IPS-NIHi11 (cell line): ENCODE data around the gene TFAP2E.

Experiments used
- DNase-seq: peaks from one replicate; pipeline ENCODE4 v3.0.0; 2012; ENCODE audit warnings: mixed read lengths, low spot score

Gene TFAP2E

GRCh38 chr1:35597870-35598269, 24.8 kb downstream of the TFAP2E start:
- DNase-seq: no peak

GRCh38 chr1:35598895-35599294, 25.8 kb downstream of the TFAP2E start:
- DNase-seq: no peak

- DNase-seq: no peak
Measured at GRCh38 chr1:35599411-35599810, 26.3 kb downstream of the TFAP2E start.

- no peak for DNase-seq
Measured at GRCh38 chr1:35600593-35600992, 27.5 kb downstream of the TFAP2E start.

- DNase-seq: no peak
Measured at GRCh38 chr1:35603468-35603867, 30.4 kb downstream of the TFAP2E start.

- DNase-seq: no peak
Measured at GRCh38 chr1:35603941-35604340, 30.8 kb downstream of the TFAP2E start.

- no peak for DNase-seq
Measured at GRCh38 chr1:35605071-35605866, 32.2 kb downstream of the TFAP2E start.

GRCh38 chr1:35605867-35606182, 32.7 kb downstream of the TFAP2E start:
- no peak for DNase-seq

GRCh38 chr1:35611655-35612054, 38.5 kb downstream of the TFAP2E start:
- no peak for DNase-seq

GRCh38 chr1:35615440-35615839, 42.3 kb downstream of the TFAP2E start:
- no peak for DNase-seq

- no peak for DNase-seq
Measured at GRCh38 chr1:35619237-35620121, 46.4 kb downstream of the TFAP2E start.

- no peak for DNase-seq
Measured at GRCh38 chr1:35622510-35623178, 49.5 kb downstream of the TFAP2E start.

GRCh38 chr1:35623832-35624231, 50.7 kb downstream of the TFAP2E start:
- DNase-seq: no peak

GRCh38 chr1:35629051-35629450, 55.9 kb downstream of the TFAP2E start:
- DNase-seq: no peak

GRCh38 chr1:35631396-35631795, 58.3 kb downstream of the TFAP2E start:
- DNase-seq: no peak

GRCh38 chr1:35633547-35633946, 60.4 kb downstream of the TFAP2E start:
- no peak for DNase-seq

- DNase-seq: no peak
Measured at GRCh38 chr1:35637401-35637809, 64.3 kb downstream of the TFAP2E start.

GRCh38 chr1:35640380-35641232, 67.5 kb downstream of the TFAP2E start:
- DNase-seq: no peak

- peak; percentile 96 for DNase-seq
Measured at GRCh38 chr1:35641233-35641866, 68.2 kb downstream of the TFAP2E start, which contains the start of gene PSMB2. Gene PSMB2 (minus strand): TSS chr1:35641526. CDS start chr1:35641432, 94 bp downstream.

GRCh38 chr1:35642471-35642955, 69.4 kb downstream of the TFAP2E start:
- DNase-seq: no peak

GRCh38 chr1:35644204-35644603, 71.1 kb downstream of the TFAP2E start:
- no peak for DNase-seq
